GM18499 (cell line): ENCODE data around the gene GRB10.

Experiments
- ATAC-seq: cut with Tn5 transposase; IDR thresholded peaks from one replicate; pipeline ENCODE4 v1.9.1; 2021; ENCODE audit warnings: moderate number of reproducible peaks; ENCODE audit not compliant: insufficient read depth, unreplicated experiment

GRB10 gene

GRCh38 chr7:50660830-50661175 is 121.9 kb downstream of the GRB10 start:
- no peak for ATAC-seq

GRCh38 chr7:50660040-50660829 is 122.5 kb downstream of the GRB10 start:
- no peak for ATAC-seq

GRCh38 chr7:50659329-50659965 is 123.2 kb downstream of the GRB10 start:
- no peak for ATAC-seq

DNA sequence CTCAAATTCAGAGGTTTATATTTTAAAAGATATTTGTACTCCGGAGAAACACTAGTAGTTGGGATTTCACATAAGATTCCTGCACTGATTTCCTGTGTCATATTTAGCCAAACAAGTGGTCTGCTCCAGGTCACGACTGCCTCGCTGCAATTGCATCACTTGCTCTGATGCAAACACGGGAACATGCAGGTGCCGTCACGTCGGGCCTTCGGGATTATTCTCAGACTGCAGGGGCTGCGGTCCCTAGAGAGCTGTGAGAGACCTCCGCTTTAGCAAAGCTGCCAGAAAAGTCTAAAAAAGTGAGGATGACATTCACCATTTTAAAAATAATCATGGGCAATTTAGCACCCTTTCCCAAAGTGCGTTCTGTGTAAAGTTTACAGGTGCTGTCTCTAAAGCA is 124.0 kb downstream of the GRB10 start:
- no peak for ATAC-seq

- ATAC-seq: no peak
Measured at GRCh38 chr7:50657912-50658311, 124.8 kb downstream of the GRB10 start.

DNA sequence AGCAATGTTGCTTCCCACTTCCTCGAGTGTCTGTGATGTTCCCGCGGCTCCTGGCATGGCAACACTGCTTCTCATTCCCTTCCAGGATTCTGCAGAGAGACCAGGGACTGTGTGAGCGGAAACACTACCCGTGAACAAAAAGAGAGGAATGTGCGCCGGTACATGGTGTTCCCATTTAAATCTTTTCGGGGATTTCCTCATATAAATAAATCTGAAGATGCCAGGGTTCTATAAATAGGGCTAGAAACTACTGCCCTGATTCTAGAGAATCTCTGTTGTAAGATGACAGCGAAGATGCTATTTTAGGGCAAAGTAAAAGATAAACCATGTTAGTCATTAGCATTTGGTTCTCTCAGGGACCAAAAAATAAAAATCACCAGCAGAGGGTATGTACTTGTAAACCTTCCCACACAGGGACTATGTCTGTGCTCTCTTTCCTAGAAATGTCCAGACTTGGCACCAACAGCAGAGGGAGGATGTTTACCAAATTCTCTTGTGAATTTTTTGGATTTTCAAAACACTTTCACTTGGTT is 125.3 kb downstream of the GRB10 start:
- ATAC-seq: no peak

- ATAC-seq: no peak
Measured at GRCh38 chr7:50656141-50656895, 126.4 kb downstream of the GRB10 start.

- no peak for ATAC-seq
Measured at GRCh38 chr7:50655490-50655889, 127.2 kb downstream of the GRB10 start.

DNA sequence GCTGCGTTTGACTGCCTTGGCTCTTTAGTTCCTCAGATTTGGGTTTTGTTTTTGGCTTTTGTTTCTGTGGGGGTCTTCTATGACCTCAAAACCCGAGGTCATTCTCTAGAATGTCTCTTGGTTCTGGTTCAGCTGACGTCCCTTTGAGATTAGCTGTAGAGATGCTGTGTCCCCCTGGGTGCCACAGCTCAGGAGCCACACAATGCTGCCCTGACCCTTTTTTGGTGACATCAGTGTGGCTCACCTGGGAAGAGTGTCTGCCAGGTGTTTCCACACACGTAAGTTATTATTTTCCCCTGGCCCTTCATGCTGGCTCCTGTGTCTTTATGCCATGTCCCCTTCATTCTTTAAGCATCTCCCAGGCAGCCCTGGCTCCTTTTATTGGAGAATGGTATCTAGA is 127.7 kb downstream of the GRB10 start:
- no peak for ATAC-seq

DNA sequence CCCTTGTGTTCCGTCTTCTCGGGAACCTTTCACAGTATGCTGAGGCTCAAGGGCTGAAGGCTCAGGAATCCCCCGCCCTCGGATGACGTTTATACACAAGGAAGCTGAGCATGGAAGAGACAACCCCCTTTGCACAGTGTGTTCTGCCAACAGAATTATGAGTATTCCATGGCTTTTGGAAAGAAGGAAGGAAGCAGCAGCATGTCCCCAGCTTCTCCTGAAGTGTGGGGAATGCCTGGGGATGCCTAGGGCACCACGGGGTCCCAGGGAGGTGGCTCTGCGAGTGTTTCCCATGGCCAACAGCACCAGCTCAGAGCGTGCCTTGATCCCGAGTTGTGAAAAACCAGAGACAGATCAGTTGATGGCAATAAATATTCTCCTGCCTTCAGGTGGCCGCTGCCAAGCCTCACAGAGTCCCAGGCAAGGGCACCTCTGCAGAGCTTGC is 128.7 kb downstream of the GRB10 start:
- no peak for ATAC-seq

GRCh38 chr7:50653126-50653864 is 129.4 kb downstream of the GRB10 start:
- no peak for ATAC-seq

DNA sequence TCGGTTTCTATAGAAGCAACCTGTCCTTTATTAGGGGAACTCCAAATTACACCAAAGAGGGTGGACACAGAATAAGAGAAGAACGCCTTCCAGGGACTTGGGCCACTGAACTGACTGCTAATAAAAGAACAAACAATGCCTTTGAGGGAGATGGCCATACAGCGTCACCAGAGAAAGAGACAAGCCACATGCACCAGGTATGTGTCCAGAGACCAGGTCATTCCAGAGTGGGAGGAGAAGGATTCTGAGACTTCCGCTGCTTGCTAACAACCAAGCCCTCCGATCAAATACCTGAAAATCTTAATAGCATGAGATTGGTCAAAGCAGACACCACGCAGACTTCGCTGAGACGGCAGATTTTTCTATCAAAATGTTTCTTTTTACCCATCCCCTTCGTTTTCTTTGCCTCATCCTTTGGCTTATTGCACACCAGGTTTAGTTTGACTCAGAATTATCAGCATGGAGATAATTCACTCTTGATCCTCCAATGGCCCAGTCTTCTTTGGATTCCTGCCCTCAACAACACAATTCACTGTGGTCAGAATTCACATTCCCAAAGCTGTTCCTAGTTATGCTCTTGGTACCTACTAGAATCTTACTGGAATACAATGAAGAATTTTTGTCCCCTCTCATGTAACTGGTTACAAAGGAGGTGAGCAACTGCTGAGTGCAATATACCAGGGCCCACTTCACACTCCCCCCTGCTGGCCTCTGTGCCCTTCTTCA is 130.1 kb downstream of the GRB10 start:
- ATAC-seq: no peak

DNA sequence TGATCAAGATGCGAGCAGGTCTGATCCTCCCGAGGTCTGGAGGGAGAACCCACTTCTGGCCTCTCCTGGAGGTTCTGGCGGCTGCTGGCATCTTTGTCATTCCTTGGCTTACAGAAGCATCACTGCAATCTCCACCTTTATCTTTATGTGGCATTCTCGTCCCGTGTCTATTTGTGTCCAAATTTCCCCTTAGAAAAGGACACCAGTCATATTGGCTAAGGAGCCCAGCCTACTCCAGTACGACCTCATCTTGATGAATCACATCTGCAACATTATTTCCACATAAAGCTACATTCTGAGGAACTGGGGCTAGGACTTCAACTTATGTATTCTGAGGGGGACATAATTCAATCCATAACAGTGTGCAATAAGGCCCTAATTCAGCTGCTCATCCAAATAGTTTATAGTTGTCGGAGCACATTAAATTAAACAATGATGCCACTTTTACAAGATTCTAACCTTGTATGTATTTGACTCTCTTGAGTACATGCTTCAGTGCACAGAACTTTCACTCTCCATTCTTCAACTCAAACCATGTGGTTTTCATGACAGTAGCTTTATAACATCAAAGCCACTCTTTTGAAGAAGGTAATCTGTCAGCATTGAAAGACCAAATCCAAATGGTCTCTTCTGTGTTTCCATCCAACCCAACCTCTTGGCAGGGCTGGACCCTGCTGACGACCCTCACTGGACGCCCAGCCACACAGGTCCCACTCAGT is 131.3 kb downstream of the GRB10 start:
- ATAC-seq: peak; percentile 81

GRCh38 chr7:50650057-50650664 is 132.5 kb downstream of the GRB10 start:
- ATAC-seq: no peak

DNA sequence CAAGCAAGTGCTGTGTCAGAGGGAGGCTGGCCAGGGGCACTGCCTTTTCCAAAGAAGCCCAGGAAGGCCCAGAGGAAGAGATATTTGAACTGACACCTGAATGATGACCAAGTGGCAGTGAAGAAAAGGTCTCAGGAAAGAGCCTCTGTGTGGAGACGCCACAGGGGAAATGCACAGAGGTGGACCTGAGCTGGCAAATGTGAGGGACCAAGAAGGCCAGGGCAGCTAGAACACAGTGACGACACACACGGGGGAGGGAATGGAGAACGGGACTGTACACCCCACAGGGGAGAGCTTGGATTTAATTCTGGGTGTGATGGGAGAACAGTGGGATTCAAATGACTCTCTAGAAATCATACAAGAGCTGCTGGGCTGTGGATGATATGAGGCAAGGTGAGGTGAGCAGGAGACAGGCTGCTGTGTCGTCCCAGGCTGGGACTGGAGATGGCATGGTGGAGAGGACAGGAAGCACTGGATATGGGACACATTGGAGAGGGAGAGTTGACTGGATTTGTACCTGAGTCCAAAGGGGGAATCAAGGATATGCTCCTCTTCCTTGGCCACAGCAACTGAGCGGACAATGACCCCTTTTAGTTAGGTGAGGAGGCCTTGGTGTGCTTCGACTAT is 133.3 kb downstream of the GRB10 start:
- ATAC-seq: no peak

DNA sequence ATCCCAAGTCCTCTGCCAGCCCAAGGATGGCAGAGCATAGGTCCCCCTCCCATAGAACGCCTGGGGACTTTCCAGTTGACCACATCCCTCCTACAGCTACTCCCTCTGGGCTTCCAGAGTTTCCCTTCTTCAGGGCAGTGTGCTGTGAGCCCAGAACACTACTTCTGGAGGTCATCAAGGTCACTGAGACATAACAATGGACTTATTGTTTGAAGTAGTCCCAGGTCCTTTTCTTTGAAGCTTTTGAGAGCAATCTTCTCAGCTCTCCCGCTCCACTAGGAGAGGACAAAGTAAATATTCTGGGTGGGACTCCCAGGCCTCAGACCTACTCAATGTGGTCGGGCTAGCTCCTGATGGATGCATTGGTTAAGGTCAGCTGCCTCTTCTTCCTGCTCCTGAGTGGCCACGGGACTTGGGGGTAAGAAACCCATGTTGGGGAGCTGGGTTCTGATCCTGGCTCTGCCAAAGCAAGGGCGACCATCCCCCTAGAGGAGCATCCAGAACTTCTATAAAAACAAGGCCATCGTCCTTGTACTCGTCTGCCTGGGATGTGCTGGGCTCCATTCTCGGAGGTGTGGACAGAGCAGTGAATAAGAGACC is 134.0 kb downstream of the GRB10 start:
- ATAC-seq: no peak

DNA sequence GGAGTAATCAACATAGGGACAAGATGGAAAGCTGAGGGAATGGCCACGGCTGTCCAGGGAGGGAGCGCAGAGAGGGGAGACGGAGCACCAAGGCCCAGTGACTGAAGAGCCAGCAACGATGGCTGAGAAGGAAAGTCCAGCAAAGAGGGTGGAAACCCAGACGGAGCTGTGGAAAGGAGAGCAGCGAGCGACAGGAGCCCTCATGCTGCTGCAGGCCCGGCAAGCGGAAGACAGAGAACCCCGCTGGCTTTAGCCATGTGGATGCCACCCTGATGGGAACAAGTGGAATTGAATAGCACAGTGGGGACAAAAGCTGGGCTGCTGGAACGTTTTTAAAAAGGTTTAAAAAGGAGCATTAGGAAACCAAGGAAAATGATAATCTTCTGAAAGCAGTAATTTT is 134.6 kb downstream of the GRB10 start:
- ATAC-seq: no peak
